Measurements from ENCODE around the gene SOX6.

DNA sequence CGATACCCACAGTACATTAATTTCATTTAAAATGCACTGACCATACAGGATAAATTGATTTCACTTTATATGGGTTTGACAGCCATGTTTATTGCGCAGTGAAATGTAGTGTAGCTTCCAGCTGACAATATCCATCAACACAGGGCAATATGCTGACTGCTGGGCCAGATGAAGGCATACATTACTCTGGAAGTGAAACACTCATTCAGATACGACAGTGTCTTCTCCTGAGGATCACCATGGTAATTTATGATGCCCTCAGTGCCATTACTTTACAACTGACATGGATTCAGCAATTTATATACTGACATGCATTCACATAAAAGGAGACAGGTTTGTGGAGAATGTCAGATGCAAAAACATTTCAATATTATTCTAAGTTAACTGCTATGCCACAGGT, 365.1 kb downstream of the SOX6 start:
- TF ChIP-seq, protein P1, sequence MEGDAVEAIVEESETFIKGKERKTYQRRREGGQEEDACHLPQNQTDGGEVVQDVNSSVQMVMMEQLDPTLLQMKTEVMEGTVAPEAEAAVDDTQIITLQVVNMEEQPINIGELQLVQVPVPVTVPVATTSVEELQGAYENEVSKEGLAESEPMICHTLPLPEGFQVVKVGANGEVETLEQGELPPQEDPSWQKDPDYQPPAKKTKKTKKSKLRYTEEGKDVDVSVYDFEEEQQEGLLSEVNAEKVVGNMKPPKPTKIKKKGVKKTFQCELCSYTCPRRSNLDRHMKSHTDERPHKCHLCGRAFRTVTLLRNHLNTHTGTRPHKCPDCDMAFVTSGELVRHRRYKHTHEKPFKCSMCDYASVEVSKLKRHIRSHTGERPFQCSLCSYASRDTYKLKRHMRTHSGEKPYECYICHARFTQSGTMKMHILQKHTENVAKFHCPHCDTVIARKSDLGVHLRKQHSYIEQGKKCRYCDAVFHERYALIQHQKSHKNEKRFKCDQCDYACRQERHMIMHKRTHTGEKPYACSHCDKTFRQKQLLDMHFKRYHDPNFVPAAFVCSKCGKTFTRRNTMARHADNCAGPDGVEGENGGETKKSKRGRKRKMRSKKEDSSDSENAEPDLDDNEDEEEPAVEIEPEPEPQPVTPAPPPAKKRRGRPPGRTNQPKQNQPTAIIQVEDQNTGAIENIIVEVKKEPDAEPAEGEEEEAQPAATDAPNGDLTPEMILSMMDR (IDR thresholded peaks at IDR 0.05; ENCODE audit: low read depth, low read length, poor library complexity, severe bottlenecking), result no peak
- no peak for TF ChIP-seq EZH2phosphoT487 (IDR thresholded peaks at IDR 0.05; ENCODE audit: borderline replicate concordance, low read length)
